ENCODE data around the gene ASTN1. TPM values are rescaled to one million over a fixed set of nuclear protein-coding genes. Genes with fewer than 3 reads are reported as not detected.

The ASTN1 gene
- total RNA-seq, 4 donors from 2014 or later, result 0.11 to 0.33 (median 0.19) TPM

DNA sequence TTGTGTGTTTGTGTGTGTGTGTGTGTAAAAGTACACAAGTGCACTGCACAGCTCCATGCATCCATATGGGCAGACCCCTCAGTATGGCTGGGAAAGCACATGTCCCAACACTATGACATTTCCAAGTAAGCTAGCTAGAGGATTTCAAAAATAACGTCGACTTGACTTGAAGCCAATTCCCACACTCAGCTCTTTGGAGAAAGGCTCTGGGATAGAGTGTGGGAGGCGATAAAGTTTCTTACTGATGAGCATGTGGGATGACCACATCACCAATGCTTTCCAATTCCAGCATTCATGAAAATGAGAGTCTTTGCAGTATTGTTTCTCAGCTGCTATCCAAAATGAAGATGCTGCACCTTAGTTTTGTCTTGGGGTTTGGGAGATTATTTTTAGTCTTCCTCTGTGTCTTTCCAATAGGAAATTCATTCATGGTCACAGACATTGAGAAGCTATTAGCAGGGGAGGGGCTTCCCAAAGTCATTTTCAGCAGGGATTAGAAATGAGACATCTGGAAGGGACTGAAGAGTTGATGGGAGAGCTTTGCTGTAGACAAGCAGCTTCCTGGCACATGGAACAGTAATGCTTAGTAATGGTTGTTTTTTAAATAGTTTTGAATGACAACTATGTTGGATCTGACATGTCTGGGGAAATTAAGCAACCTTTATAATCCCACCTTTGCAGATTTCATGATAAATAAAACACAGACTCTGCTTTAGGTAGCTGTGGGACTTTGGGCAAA is 143.5 kb downstream of the ASTN1 start:
- no peaks in the 10 kb centered on the region for H3K9me3 ChIP-seq
- no peaks in the 10 kb centered on the region for H3K27me3 ChIP-seq
- 62 to 67% methylated on average over 3 of the region's 3 CpGs for WGBS, 2 donors
- no peaks in the 10 kb centered on the region for H3K36me3 ChIP-seq
- H3K27ac ChIP-seq, result no peak overlapping the region
- no peak overlapping the region for H3K4me3 ChIP-seq (replicated peaks in 1 of 3)
- H3K4me1 ChIP-seq, result no peaks in the 10 kb centered on the region
- intact Hi-C loops (cut with DNase I), result no loop called here
- no peak for DNase-seq
- TF ChIP-seq, protein P1, sequence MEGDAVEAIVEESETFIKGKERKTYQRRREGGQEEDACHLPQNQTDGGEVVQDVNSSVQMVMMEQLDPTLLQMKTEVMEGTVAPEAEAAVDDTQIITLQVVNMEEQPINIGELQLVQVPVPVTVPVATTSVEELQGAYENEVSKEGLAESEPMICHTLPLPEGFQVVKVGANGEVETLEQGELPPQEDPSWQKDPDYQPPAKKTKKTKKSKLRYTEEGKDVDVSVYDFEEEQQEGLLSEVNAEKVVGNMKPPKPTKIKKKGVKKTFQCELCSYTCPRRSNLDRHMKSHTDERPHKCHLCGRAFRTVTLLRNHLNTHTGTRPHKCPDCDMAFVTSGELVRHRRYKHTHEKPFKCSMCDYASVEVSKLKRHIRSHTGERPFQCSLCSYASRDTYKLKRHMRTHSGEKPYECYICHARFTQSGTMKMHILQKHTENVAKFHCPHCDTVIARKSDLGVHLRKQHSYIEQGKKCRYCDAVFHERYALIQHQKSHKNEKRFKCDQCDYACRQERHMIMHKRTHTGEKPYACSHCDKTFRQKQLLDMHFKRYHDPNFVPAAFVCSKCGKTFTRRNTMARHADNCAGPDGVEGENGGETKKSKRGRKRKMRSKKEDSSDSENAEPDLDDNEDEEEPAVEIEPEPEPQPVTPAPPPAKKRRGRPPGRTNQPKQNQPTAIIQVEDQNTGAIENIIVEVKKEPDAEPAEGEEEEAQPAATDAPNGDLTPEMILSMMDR (IDR thresholded peaks at IDR 0.05), result no peak
- TF ChIP-seq POLR2A (IDR thresholded peaks at IDR 0.05), result no peak

DNA sequence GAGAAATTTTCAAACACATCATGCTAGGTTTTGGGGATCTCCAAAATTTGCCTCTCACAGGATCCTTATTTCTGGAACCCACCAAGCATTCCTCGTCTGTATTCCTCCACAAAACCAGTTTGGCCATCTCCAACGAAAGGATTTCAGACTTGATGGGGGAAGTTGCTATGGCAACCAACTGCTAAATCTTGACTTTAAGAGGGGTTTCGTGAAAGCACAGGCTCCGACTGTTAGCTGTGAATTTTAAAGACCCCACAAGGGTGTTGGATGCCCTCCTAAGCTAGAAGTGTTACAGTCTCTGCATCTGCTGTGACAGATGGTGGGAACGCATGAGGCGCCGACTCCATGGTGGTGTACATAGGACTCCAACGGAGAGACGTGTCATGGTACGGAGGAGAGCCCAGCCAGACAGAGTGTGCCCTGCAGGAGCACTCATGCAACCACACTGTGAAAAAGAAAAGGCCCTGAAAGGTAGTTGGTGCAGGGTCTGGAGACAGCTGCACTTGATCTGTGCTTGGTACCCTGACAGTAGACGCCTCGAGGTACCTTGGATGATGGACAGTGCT is 147.1 kb downstream of the ASTN1 start:
- no peaks in the 10 kb centered on the region for H3K36me3 ChIP-seq
- no peaks in the 10 kb centered on the region for H3K27me3 ChIP-seq
- WGBS, 2 donors, result 83 to 87% methylated on average over 12 of the region's 12 CpGs
- TF ChIP-seq POLR2A (IDR thresholded peaks at IDR 0.05), result no peak
- TF ChIP-seq, protein P1 (IDR thresholded peaks at IDR 0.05), result no peak
- H3K4me3 ChIP-seq (replicated peaks in 1 of 3), result no peak overlapping the region
- H3K27ac ChIP-seq, result no peak overlapping the region
- H3K9me3 ChIP-seq, result no peaks in the 10 kb centered on the region
- H3K4me1 ChIP-seq, result no peaks in the 10 kb centered on the region
- no peak for DNase-seq
- intact Hi-C loops (cut with DNase I), result no loop called here

DNA sequence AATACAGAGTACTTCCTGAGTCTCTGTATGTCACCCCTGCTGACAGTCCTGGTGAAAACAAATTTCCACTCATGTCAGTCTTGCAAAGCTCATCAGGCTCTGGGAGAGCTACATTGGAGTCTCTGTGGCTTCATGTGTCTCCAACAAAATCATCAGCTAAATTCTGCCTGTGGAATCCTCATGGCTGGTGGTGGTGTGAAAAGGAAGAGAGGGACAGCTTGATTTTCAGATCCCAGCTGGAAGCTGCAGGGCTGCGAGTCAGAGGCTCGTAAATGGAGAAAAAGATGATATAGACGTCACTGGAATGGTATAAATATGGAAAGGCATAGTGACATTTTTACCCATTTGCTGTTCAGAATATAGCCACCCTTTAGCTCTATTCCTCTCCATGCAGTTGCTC is 150.2 kb downstream of the ASTN1 start:
- TF ChIP-seq, protein P1 (IDR thresholded peaks at IDR 0.05), result no peak
- TF ChIP-seq POLR2A (IDR thresholded peaks at IDR 0.05), result no peak
- WGBS, 2 donors, result 91 to 93% methylated on average over 3 of the region's 3 CpGs
- Histone ChIP-seq H3K36me3 (no peaks in the 10 kb centered on the region), H3K4me1 (no peaks in the 10 kb centered on the region), H3K9me3 (no peaks in the 10 kb centered on the region), H3K27ac (no peak overlapping the region), H3K27me3 (no peaks in the 10 kb centered on the region), H3K4me3 (replicated peaks in 1 of 3) (no peak overlapping the region)
- DNase-seq, result no peak
- intact Hi-C loops (cut with DNase I), result no loop called here

DNA sequence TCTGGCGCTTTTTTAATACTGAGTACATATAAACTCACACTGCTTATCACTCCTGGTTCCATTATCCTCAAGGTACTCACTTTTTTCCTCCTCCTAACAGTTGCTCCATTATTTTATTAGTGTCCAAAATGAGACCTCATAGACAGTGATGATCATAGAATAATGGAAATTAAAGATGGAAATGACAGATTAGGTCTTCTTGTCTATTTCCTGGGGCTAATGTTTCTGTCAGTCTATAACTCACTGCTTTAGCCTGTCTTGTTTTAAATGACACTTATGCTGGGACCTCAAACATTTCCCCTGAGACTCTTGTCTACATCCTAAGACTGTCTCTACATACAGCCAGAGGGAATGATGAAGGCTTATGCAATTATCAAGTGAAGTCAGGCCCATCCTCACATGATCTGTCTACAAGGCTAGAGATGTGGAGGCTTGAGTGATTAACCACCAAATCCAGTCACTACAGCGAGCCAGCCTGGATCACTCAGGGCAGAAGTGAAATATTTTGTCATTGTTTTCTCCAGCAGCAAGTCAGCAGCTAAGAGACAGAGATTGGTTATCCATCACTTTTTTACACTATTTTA is 152.1 kb downstream of the ASTN1 start:
- no peaks in the 10 kb centered on the region for H3K27me3 ChIP-seq
- no peaks in the 10 kb centered on the region for H3K36me3 ChIP-seq
- peaks cover 0 to 3% of the 10 kb centered on the region in 2 donors for H3K4me1 ChIP-seq
- intact Hi-C loops (cut with DNase I), result no loop called here
- H3K4me3 ChIP-seq (replicated peaks in 1 of 3), result no peak overlapping the region
- no peak overlapping the region for H3K27ac ChIP-seq
- 64 to 71% methylated on average over 2 of the region's 2 CpGs for WGBS, 2 donors
- TF ChIP-seq, protein P1 (IDR thresholded peaks at IDR 0.05), result no peak
- TF ChIP-seq POLR2A (IDR thresholded peaks at IDR 0.05), result no peak
- H3K9me3 ChIP-seq, result no peaks in the 10 kb centered on the region
- no peak for DNase-seq

DNA sequence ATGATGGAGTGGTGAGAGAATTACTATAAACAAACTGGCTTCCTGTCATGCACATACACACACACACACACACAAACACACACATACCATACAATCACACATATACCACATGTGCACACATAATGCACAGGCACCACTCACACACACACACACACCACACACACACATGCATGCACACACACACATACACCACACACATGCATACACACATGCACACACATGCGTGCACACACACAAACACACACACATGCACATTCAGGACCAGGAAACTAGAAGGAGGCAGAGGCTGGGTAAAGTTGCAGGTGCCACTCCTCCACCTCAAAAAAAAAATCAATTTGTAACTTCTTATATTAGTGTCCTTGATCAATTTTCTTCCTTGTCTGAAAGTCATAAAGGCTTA is 153.0 kb downstream of the ASTN1 start:
- Histone ChIP-seq H3K4me3 (replicated peaks in 1 of 3) (no peak overlapping the region), H3K27ac (no peak overlapping the region), H3K4me1 (peaks cover 0 to 3% of the 10 kb centered on the region in 2 donors), H3K27me3 (no peaks in the 10 kb centered on the region), H3K9me3 (no peaks in the 10 kb centered on the region), H3K36me3 (no peaks in the 10 kb centered on the region)
- no peak for DNase-seq
- 95 to 100% methylated on average over 1 of the region's 1 CpG for WGBS, 2 donors
- intact Hi-C loops (cut with DNase I), result no loop called here
- no peak for TF ChIP-seq POLR2A (IDR thresholded peaks at IDR 0.05)
- TF ChIP-seq, protein P1 (IDR thresholded peaks at IDR 0.05), result no peak
